T-helper 2 cell treated with Interferon-gamma antibody and Interleukin-4, amounts not matched to agents 100 ng/mL and 5 ng/mL, for 36 hours (primary cell): Measurements from ENCODE around the gene OR2T3. TPM values are rescaled to one million over a fixed set of nuclear protein-coding genes. Genes with fewer than 3 reads are reported as not detected.
"Not testable (repeated sequence)": the region's sequence is repeated elsewhere in the genome, so short reads cannot be mapped to it uniquely, and the experiment has no call there.

Experiments
- intact Hi-C: fragments of 100-400 bp; cut with micrococcal nuclease; formaldehyde crosslinking; loops from one replicate; pipeline ENCODE4 v1.15.1; 2023
- total RNA-seq: library from RNA; stranded (reverse); gene quantifications from 2 replicates; pipeline ENCODE4 v1.2.3, GENCODE V29; 2022

Gene OR2T3
- not detected in 2 replicates for total RNA-seq

DNA sequence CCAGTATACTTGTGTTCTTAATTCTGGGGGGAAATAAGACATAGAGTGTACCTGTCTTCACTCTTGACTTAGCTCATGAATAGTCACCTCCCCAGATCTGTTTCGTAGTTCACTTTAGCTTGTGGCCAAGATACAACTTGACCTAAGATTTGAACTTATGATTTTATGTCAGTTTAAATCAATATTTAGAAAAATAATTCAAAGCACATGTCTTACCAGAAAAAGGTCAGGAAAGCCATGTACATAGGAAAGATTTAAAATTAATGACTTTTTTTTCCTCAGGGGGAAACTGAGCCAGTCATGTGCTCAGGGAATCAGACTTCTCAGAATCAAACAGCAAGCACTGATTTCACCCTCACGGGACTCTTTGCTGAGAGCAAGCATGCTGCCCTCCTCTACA is at the start of gene OR2T3:
OR2T3 (plus strand) TSS at position 301 of the 400 bp plus-strand sequence; CDS start at position 301, 0 bp downstream.
- intact Hi-C loops, result not testable (repeated sequence)

DNA sequence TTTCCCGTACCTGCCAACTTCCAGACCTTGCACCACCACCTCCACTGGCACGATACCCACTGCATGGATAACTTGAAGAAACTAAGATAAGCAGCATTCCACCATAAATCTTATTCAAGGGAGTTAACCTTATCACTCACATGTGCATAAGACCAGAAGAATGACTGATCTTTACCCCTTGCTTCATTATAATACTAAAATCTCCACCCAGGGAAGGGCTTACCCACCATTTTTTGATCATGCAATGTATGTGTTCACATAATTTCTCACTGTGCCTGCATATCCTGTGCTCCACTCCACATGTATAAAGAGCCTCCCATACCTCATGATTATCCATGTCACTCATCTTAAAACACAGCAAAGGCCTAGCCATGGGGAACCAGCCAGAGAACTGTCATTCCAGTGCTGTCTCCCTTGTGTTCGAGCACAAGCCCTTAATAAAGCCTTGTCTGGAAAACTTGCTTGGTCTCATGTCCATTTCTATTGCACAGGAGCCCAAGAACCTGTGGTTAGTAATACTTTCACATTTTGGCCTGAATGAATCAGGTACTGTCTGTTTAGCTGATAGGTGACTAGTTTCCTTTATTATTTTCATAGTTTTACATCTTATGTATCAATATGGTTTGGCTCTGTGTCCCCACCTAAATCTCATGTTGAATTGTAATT is 45.5 kb upstream of the OR2T3 start:
- intact Hi-C loops, result not testable (repeated sequence)

DNA sequence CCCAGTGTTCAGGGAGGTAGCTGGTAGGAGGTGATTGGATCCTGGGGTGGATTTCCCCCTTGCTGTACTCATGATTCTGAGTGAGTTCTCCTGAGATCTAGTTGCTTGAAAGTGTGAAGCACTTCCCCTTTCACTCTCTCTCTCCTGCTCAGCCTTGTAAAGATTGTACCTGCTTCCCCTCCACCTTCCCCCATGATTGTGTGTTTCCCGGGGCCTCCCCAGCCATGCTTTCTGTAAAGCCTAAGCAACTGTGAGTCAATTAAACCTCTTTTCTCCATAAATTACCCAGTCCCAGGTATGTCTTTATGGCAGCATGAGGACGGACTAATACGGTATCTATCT is 45.0 kb upstream of the OR2T3 start:
- intact Hi-C loops, result not testable (repeated sequence)

DNA sequence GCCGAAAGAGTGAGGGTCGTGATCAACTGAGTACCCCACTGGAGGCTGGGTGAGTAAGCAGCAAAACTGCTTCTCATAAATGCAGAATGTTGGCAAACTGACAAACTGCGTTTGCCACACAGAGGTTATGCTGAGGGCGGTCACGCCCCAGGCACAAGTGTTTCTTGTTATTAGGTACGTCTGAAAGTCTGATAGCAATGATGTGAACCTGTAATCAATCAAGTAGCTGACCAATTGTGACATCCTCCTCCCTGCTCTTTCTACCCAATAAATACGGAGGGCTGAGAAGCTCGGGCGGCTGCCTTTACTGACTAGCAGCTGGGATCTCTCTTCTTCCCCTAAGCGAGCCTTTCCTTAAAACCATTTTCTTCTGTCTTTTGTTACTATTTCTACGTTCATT is 41.5 kb upstream of the OR2T3 start:
- intact Hi-C loops, result not testable (repeated sequence)

- intact Hi-C loops, result not testable (repeated sequence)
Measured at GRCh38 chr1:248432201-248432600, 41.0 kb upstream of the OR2T3 start.

GRCh38 chr1:248433811-248434415 is 39.2 kb upstream of the OR2T3 start:
- intact Hi-C loops, result not testable (repeated sequence)

DNA sequence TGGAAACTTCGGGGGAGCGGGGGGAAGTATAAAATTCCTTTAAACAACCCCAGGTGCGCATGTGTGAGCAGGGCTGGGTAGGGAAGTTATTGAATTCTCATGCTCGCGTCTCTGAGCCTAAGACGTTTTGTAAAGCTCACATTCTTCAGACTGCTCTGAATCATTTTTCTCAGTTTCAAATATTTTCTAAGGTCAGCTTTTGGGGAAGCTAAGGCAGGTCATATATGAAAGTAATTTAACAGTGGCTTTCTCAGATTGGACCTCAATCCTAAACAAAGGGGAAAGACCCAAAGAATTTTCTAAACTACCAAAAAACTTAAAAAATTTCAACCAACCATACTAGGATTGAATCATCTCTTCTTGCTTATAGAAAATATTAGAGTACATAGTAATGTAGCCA is 38.2 kb upstream of the OR2T3 start:
- intact Hi-C loops, result not testable (repeated sequence)

DNA sequence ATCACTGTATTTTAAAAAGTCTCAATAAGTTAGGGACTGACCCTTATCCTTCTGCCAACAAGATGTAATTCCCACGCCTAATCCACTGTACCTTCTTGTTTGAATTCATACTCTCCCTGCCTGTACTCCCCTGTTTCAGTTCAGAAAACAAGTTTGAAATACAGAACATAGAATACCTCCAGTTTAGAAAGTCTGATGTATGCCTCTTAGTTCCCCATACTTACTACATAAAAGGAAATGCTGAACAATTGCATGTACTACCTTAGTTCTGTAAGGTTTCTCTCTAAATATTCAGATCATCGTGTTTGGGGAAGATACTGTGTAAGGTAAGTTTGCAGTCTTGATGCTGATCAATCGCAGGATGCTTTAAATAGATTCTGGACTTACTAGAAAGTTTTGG is 36.8 kb upstream of the OR2T3 start:
- intact Hi-C loops, result not testable (repeated sequence)

DNA sequence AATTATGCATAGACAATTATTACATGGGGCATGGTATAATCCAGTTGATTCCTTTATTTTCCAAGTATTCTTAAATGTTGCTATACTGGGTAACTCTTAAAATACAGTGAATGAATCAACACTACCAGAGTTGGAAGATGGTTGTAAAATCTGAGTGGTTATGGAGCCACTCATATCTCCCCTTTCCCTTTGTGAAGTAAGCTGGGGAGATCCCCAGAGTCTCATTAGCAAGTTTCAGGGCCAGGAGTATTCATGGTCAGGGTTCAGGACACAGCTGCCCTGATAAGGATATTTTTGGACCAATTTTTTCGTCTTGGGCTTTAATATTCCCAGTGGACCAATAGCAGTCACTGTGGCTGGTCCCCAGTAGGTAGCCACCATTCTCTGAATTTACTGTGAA is 34.5 kb upstream of the OR2T3 start:
- intact Hi-C loops, result not testable (repeated sequence)

GRCh38 chr1:248439283-248439682 is 33.9 kb upstream of the OR2T3 start:
- intact Hi-C loops, result not testable (repeated sequence)

DNA sequence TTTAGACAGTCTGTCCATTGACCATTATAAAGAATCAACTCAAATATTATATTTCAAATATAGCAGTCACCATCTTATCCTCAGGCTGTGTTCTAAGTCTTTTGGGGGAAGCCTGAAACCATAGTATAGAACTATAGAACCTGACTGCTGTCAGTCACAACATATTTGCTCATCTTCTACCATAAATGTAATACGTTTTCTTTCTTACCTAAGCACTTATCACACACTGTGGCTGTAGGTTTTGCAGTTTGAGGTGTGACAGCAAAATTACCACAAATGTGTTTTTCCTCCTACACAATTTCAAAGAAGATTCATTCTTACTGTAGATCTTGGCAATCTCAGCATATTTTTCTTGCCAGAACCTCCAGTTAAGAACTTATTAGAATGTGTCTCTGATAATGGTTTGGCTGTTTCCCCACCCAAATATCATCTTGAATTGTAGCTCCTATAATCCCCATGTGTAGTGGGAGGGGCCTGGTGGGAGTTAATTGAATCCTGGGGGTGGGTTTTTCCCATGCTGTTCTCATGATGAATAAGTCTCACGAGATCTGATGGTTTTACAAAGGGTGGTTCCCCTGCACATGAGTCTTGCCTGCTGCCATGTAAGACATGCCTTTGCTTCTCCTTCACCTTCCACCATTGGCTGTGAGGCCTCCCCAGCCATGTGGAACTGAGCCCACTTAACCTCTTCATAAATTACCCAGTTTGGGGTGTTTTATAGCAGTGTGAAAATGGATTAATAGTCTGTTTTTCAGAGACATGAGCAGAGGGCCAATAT is 30.5 kb upstream of the OR2T3 start:
- intact Hi-C loops, result not testable (repeated sequence)

DNA sequence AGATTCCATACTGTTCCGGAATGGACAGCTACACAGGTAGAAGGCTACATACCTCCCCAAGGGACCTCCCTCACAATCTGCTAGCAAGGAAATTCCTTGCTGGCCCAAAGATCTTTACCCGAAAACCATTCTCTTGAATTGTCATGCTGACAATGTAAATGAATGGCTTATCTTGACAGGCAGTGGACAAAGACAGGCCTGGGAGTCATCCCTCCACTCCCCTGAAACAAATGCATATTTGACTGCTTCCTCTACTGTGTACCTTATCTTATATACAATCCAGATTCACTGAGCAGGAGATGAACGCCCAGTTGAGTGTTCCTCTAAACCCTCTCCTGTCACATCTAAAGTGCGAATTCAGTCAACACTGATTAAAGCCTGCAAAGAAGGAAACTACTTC is 28.5 kb upstream of the OR2T3 start:
- intact Hi-C loops, result not testable (repeated sequence)

GRCh38 chr1:248445399-248445798 is 27.8 kb upstream of the OR2T3 start, which contains the start of gene OR2T2:
OR2T2 (plus strand) TSS chr1:248445637; CDS start chr1:248452798, 7,161 bp downstream.
- intact Hi-C loops, result not testable (repeated sequence)

GRCh38 chr1:248448409-248449074 is 24.6 kb upstream of the OR2T3 start:
- intact Hi-C loops, result not testable (repeated sequence)

GRCh38 chr1:248449821-248450465 is 23.2 kb upstream of the OR2T3 start:
- intact Hi-C loops, result not testable (repeated sequence)

GRCh38 chr1:248450466-248451145 is 22.5 kb upstream of the OR2T3 start:
- intact Hi-C loops, result not testable (repeated sequence)

- intact Hi-C loops, result not testable (repeated sequence)
Measured at GRCh38 chr1:248453619-248454018, 19.5 kb upstream of the OR2T3 start.

GRCh38 chr1:248455045-248455444 is 18.1 kb upstream of the OR2T3 start:
- intact Hi-C loops, result not testable (repeated sequence)

DNA sequence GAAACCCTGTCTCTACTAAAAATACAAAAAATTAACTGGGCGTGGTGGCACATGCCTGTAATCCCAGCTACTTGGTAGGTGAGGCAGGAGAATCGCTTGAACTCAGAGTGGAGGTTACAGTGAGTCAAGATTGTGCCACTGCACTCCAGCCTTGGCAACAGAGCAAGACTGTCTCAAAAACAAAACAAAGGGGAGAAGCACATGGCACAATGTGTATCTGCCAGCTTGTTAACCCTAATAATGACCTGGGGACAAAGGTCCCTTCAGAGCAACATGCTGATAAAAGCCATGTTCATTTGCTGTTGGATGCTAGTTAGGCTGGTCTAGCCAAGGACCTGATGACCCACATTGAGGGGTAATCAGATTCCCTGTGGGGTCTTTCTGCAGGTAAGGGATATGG is 16.5 kb upstream of the OR2T3 start:
- intact Hi-C loops, result not testable (repeated sequence)

- intact Hi-C loops, result not testable (repeated sequence)
Measured at GRCh38 chr1:248459117-248459516, 14.0 kb upstream of the OR2T3 start.

- intact Hi-C loops, result no loop called here
Measured at GRCh38 chr1:248471154-248471553, 2.0 kb upstream of the OR2T3 start.
